GM12874 (cell line): ENCODE results near the gene ZNF541.

Source experiments
- TF ChIP-seq, protein P1 (sequence below): IDR thresholded peaks from 2 replicates; pipeline ENCODE4 v1.5.1; 2011; ENCODE audit warnings: low read depth, mild to moderate bottlenecking, control low read depth, low read length, moderate library complexity; ENCODE audit not compliant: insufficient read depth

Gene ZNF541

GRCh38 chr19:47573071-47574026 lies at the start of gene ZNF541:
ZNF541 (minus strand) TSS chr19:47573148; CDS start chr19:47555856, 17,292 bp downstream.
- TF ChIP-seq, protein P1, sequence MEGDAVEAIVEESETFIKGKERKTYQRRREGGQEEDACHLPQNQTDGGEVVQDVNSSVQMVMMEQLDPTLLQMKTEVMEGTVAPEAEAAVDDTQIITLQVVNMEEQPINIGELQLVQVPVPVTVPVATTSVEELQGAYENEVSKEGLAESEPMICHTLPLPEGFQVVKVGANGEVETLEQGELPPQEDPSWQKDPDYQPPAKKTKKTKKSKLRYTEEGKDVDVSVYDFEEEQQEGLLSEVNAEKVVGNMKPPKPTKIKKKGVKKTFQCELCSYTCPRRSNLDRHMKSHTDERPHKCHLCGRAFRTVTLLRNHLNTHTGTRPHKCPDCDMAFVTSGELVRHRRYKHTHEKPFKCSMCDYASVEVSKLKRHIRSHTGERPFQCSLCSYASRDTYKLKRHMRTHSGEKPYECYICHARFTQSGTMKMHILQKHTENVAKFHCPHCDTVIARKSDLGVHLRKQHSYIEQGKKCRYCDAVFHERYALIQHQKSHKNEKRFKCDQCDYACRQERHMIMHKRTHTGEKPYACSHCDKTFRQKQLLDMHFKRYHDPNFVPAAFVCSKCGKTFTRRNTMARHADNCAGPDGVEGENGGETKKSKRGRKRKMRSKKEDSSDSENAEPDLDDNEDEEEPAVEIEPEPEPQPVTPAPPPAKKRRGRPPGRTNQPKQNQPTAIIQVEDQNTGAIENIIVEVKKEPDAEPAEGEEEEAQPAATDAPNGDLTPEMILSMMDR = no peak

DNA sequence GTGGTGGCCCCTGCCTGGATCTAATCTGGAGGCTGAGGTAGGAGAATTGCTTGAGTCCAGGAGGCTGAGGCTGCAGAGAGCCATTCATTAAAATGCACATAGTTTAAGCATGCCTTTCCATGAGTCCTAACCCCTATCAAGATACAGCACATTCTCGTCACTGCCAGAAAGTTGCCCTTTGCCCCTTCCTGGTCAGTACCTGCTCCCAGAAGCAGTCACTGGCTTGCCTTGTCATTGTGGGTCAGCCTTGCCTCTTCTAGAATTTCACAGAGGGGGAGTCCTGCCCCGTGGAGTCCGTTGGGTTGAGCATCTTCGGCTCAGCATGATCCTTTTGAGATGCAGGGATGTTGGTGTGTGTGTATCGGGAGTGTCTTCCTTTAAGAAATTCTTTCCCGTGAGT lies 46.8 kb upstream of the ZNF541 start:
- TF ChIP-seq, protein P1 = no peak

GRCh38 chr19:47618771-47619170 lies 45.8 kb upstream of the ZNF541 start:
- TF ChIP-seq, protein P1 = no peak

DNA sequence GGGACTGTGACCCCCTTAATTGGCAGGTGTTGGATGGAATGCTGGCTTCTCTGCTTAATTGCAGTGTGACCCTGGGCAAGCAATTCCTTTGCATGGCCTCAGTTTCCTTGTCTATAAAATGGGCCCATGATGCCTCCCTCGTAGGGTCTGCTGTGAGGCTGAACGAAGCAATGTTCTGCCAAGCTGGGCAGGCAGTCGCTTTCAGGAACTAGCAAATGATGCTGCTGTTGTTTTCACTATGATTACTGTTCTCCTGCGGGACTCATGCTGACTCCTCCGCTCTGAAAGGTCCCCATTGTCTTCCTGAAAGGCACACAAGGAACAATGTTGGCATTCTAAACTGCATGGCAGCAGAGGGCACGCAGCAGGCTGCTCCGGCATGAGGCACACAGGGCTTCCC lies 42.8 kb upstream of the ZNF541 start:
- TF ChIP-seq, protein P1 = no peak

- TF ChIP-seq, protein P1 = no peak
Measured at GRCh38 chr19:47615230-47615629, 42.3 kb upstream of the ZNF541 start.

DNA sequence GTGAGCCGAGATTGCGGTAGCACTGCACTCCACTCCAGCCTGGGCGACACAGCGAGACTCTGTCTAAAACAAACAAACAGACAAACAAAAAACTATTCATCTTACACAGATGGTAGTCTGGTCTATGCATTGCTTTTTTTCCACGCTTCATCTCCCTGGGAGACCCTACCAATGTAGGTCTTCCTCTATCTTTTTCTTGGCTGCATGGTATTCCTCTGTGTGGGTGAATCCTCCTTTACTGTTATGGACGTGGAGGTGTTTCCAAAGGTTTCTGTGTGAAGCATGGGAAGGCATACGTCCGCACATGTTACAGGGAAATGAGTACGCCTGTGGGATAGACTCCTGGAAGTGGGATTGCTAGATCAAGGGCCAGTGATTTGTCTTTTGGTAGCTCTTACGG lies 41.6 kb upstream of the ZNF541 start:
- TF ChIP-seq, protein P1 = no peak

- TF ChIP-seq, protein P1 = no peak
Measured at GRCh38 chr19:47614021-47614295, 41.0 kb upstream of the ZNF541 start.
